ENCODE data around the gene PRC1.
"Not testable (repeated sequence)": the region's sequence is repeated elsewhere in the genome, so short reads cannot be mapped to it uniquely, and the experiment has no call there.

PRC1 gene

GRCh38 chr15:90934256-90934948 is 59.9 kb downstream of the PRC1 start:
- peak; percentile 73 for DNase-seq (ENCODE audit: low read depth)

DNA sequence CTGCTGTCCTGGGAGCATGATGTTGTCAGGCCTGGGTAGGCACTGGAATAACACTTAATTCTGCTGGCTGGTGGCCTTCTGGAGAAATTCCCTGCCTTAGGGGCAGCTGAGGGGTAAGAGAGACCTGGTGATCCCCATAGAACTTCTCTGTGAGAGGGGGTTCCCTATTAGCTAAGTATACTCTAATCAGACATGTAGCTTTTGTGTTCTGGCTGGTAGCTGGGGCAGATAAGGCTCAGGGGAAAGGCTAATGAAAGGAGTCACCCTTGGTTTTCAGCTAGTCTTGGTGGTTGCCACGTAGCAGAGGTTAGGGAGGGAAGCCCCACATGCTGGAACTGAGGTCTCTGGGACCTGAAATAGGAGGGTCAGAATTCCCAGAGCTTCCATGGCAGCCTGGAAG is 61.0 kb downstream of the PRC1 start:
- no peak for DNase-seq (ENCODE audit: low read depth)

GRCh38 chr15:90932660-90932991 is 61.7 kb downstream of the PRC1 start:
- no peak for DNase-seq (ENCODE audit: low read depth)

DNA sequence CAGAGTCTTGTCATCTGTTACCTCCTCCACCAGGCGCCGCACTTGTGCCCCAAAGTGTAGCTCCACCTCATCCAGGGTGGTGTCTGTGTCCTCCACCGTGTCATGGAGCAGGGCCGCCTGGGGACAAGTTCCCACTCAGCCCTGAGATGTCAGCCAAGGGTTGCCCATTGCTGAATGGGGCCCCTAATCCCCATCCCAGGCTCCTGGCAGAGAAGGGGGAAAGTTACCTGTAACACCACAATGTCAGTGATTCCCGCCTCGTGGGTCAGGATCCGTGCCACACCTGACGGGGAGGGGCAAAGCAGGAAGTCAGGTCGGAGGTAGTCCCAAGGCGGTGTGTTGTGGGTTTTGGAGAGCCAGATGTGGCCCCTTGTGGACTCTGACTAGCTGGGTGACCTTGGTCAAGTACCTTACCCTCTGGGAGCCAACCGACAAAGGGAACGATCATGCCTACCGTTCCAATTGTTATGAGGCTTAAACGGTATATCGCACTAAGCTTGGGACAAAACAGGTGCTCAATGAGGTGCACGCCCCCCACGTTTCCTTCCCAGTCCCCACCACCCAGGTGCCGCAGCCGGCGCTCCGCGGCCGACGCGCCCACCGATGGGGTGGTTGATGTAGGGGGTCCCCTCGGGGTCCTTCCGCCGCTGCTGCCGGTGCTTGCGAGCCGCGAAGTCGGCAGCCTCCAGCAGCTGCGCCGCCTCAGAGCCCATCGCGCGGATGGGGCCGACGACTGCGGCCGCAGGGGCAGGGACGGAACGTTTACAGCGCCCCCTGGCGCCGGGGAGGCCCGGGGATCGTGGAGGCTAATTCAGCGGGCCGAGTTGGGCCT is 62.3 kb downstream of the PRC1 start, which contains the start of gene HDDC3:
TSS of gene HDDC3 (minus strand) at position 722 of the 832 bp plus-strand sequence. CDS start at position 713, 9 bp downstream.
- peak; percentile 88 for DNase-seq (ENCODE audit: low read depth)

DNA sequence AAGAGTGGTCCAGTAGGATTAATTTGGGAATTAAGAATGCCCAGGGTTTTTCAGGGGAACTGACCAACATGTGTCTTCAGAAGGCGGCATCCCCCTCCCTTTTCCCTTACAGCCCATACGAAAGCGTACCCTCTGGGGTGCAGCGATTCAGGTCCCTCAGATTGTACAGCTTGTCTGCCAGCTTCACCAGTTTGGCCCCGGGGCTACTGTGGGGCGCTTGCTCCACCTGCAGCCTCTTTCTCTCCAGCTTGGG is 62.8 kb downstream of the PRC1 start:
- DNase-seq (ENCODE audit: low read depth) = no peak

GRCh38 chr15:90930861-90931574 is 63.3 kb downstream of the PRC1 start:
- DNase-seq (ENCODE audit: low read depth) = no peak

- DNase-seq (ENCODE audit: low read depth) = no peak
These were observed 64.9 kb downstream of the PRC1 start for GRCh38 chr15:90929246-90930019.

GRCh38 chr15:90928106-90928505 is 66.2 kb downstream of the PRC1 start:
- DNase-seq (ENCODE audit: low read depth) = not testable (repeated sequence)

DNA sequence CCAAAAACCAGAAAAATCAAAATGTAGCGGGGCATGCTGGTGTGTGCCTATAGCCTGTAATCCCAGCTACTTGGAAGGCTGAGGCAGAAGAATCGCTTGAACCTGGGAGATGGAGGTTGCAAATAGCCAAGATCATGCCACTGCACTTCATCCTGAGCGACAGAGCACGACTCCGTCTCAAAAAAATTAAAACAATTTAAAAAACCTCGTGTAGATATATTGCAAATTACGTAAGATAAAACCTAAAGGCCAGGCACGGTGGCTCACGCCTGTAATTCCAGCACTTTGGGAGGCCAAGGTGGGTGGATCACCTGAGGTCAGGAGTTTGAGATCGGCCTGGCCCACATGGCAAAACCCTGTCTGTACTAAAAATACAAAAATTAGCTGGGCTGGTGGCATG is 67.6 kb downstream of the PRC1 start:
- not testable (repeated sequence) for DNase-seq (ENCODE audit: low read depth)

GRCh38 chr15:90924375-90924774 is 70.0 kb downstream of the PRC1 start:
- DNase-seq (ENCODE audit: low read depth) = no peak

- DNase-seq (ENCODE audit: low read depth) = not testable (repeated sequence)
These were observed 71.5 kb downstream of the PRC1 start for GRCh38 chr15:90922712-90923322.

DNA sequence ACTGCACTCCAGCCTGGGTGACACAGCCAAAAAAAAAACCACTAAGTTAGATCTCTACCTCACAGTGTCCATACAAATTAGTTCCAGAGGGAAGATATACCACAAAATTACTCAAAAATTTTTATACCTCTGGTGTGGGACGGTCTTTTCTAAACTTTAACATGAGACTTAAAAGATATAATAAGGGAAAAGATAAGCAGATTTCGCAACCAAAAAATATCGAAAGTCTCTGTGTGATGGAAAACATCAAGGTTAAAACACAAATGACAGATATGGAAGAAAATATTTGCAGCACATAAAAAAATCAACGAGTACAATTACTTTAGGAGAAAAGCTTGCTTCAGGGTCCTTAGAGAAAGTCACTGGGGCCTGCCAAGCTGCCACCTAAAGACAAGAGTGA is 72.4 kb downstream of the PRC1 start:
- no peak for DNase-seq (ENCODE audit: low read depth)

GRCh38 chr15:90918835-90919234 is 75.5 kb downstream of the PRC1 start:
- DNase-seq (ENCODE audit: low read depth) = no peak

GRCh38 chr15:90918034-90918788 is 76.1 kb downstream of the PRC1 start:
- DNase-seq (ENCODE audit: low read depth) = no peak

DNA sequence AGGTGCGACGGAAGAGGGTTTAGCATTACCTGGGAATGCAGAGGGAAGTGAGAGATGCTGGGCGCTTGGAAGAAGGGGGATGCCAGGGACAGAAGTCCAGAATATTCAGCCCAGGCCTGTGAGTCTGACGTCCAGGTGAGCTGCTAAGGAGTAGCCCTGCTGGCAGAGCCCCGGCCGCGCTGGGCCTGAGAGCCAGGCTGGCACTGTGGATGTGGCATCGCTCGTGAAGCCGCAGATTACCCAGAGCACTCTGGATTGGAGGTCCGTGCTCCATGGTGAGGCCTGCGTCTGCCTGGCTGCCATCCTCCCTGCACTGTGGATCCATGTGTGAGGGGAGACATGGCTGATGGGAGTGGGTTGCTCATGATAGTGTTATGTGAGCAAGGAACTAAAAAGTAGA is 76.8 kb downstream of the PRC1 start:
- no peak for DNase-seq (ENCODE audit: low read depth)

- no peak for DNase-seq (ENCODE audit: low read depth)
These were observed 77.9 kb downstream of the PRC1 start for GRCh38 chr15:90916461-90916860.

Data from stimulated activated CD8-positive, alpha-beta memory T cell treated with anti-CD3 and anti-CD28 coated beads, Interleukin-15, amount 100 ng/mL, for 1 hour (primary cell).